SK-N-MC (cell line): ENCODE measurements around the gene PAIP1.

Experiments used
- EZH2 ChIP-seq: fragments of 200-600 bp; sonication (generic); IDR thresholded peaks from one replicate; pipeline ENCODE4 v1.6.1; 2017; ENCODE audit warnings: antibody characterized with exemption
- FOXP2 ChIP-seq: optimal IDR thresholded peaks from 2 replicates; pipeline ENCODE3; 2011; ENCODE audit warnings: mild to moderate bottlenecking, moderate library complexity; ENCODE audit not compliant: insufficient read depth; ENCODE audit errors: extremely low read length, control extremely low read depth
- POLR2AphosphoS5 ChIP-seq: IDR thresholded peaks from 2 replicates; pipeline ENCODE4 v1.6.1; 2012; ENCODE audit warnings: mild to moderate bottlenecking, low read depth, low read length, borderline replicate concordance

DNA sequence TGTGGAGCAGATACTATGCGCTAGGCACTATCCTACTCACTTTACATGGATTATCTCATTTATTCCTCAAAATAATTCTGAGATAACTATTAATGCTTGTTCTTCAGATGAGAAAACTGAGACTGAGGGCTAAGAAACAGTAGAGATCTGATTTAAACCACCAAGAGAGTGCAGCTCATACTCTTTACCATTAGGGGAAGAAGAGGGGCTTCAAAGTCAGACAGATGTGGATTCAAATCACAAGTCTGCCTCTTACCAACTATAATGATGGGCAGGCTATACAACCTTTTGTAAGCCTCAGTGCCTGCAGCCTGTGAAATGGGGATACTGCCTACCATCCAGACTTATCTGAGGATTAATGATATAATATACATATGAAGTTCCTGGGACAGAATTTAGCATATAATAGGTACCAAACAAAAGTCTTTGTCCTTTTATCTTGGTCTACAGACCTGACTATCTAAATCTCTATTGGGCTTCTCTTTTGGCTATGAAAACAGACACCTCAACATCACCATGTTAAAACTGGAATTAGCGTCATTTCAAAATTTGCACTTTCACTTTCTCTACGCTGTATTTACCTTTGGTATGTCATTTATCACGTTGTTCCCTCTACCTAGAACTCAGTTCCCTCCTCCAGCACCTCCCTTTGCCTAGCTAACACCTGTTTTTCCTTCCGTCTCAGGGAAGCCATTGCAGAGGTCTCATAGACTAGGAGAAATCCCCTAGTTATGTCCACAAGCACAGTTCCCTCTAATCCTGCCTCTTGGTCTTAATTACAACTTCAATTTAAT, 59.4 kb downstream of the PAIP1 start:
- TF ChIP-seq POLR2AphosphoS5 (no peak), EZH2 (no peak), FOXP2 (no peak)
